Type B pancreatic cell (in vitro differentiated cells): ENCODE data around the gene MS4A5. TPM values are rescaled to one million over a fixed set of nuclear protein-coding genes. Genes with fewer than 3 reads are reported as not detected.

ENCODE experiments used
- DNase-seq: peaks from one replicate; pipeline ENCODE4 v3.0.0; 2021; ENCODE audit warnings: mixed read lengths; ENCODE audit not compliant: unreplicated experiment; ENCODE audit errors: extremely low spot score
- H3K27ac Mint-ChIP-seq: 2 replicates; pipeline ENCODE4 v1.8.0; 2021; ENCODE audit warnings: mild to moderate bottlenecking, mixed read lengths
- H3K27me3 Mint-ChIP-seq: 2 replicates; pipeline ENCODE4 v1.8.0; 2021; ENCODE audit warnings: mixed read lengths
- H3K36me3 Mint-ChIP-seq: 2 replicates; pipeline ENCODE4 v1.8.0; 2021; ENCODE audit warnings: mixed read lengths
- H3K4me1 Mint-ChIP-seq: one replicate; pipeline ENCODE4 v1.8.0; 2021; ENCODE audit warnings: mixed read lengths; ENCODE audit not compliant: unreplicated experiment
- H3K4me3 Mint-ChIP-seq: 2 replicates; pipeline ENCODE4 v1.8.0; 2021; ENCODE audit warnings: mild to moderate bottlenecking, mixed read lengths
- H3K9me3 Mint-ChIP-seq: 2 replicates; pipeline ENCODE4 v1.8.0; 2021; ENCODE audit warnings: mixed read lengths
- CTCF ChIP-seq: fragments of 200-600 bp; sonication (generic); conservative IDR thresholded peaks from 2 replicates; pipeline ENCODE4 v1.5.0; 2021; ENCODE audit warnings: antibody characterized with exemption, mild to moderate bottlenecking
- total RNA-seq: library from RNA; stranded (reverse); gene quantifications from 2 replicates; pipeline ENCODE4 v1.2.1, GENCODE V29; 2021; ENCODE audit warnings: low replicate concordance

MS4A5 gene
- total RNA-seq, 1 donor from 2014 or later = not detected

GRCh38 chr11:60394666-60395380 is 34.5 kb upstream of the MS4A5 start:
- H3K27ac Mint-ChIP-seq = no peak overlapping the region
- TF ChIP-seq CTCF = no peak
- no peak for DNase-seq
- H3K9me3 Mint-ChIP-seq = no peaks in the 10 kb centered on the region
- H3K4me3 Mint-ChIP-seq = no peak overlapping the region
- no peaks in the 10 kb centered on the region for H3K4me1 Mint-ChIP-seq
- H3K36me3 Mint-ChIP-seq = no peaks in the 10 kb centered on the region
- no peaks in the 10 kb centered on the region for H3K27me3 Mint-ChIP-seq

- H3K9me3 Mint-ChIP-seq = no peaks in the 10 kb centered on the region
- H3K4me1 Mint-ChIP-seq = no peaks in the 10 kb centered on the region
- H3K27ac Mint-ChIP-seq = no peak within 1 kb of the TSS
- no peak for DNase-seq
- H3K36me3 Mint-ChIP-seq = no peaks in the 10 kb centered on the region
- TF ChIP-seq CTCF = no peak
- no peak within 1 kb of the TSS for H3K4me3 Mint-ChIP-seq
- no peaks in the 10 kb centered on the region for H3K27me3 Mint-ChIP-seq
Observed at GRCh38 chr11:60396382-60396781, 33.0 kb upstream of the MS4A5 start, which contains the start of gene MS4A14. Gene MS4A14, plus strand, starts transcription at chr11:60396459. Its CDS starts 120 bp downstream, at chr11:60396579.

- H3K27ac Mint-ChIP-seq = no peak overlapping the region
- H3K9me3 Mint-ChIP-seq = no peaks in the 10 kb centered on the region
- no peak overlapping the region for H3K4me3 Mint-ChIP-seq
- TF ChIP-seq CTCF = no peak
- no peaks in the 10 kb centered on the region for H3K27me3 Mint-ChIP-seq
- no peaks in the 10 kb centered on the region for H3K36me3 Mint-ChIP-seq
- no peak for DNase-seq
- no peaks in the 10 kb centered on the region for H3K4me1 Mint-ChIP-seq
Observed at GRCh38 chr11:60396799-60397198, 32.6 kb upstream of the MS4A5 start.

- Mint-ChIP-seq H3K4me3 (no peak overlapping the region), H3K9me3 (no peaks in the 10 kb centered on the region), H3K27me3 (peaks cover 6% of the 10 kb centered on the region), H3K36me3 (no peaks in the 10 kb centered on the region), H3K4me1 (no peaks in the 10 kb centered on the region), H3K27ac (no peak overlapping the region)
- TF ChIP-seq CTCF = no peak
- no peak for DNase-seq
Observed at GRCh38 chr11:60420015-60420414, 9.4 kb upstream of the MS4A5 start.

- no peak for TF ChIP-seq CTCF
- no peaks in the 10 kb centered on the region for H3K9me3 Mint-ChIP-seq
- H3K36me3 Mint-ChIP-seq = no peaks in the 10 kb centered on the region
- DNase-seq = no peak
- H3K4me3 Mint-ChIP-seq = no peak overlapping the region
- H3K27ac Mint-ChIP-seq = no peak overlapping the region
- no peaks in the 10 kb centered on the region for H3K4me1 Mint-ChIP-seq
- no peaks in the 10 kb centered on the region for H3K27me3 Mint-ChIP-seq
Observed at GRCh38 chr11:60422609-60423008, 6.8 kb upstream of the MS4A5 start.
